ENCODE results near the gene TMED1.
"Not testable (repeated sequence)": the region's sequence is repeated elsewhere in the genome, so short reads cannot be mapped to it uniquely, and the experiment has no call there.

Gene TMED1

GRCh38 chr19:10862561-10863106, 26.6 kb upstream of the TMED1 start:
- DNase-seq (ENCODE audit: low read depth, low spot score) = no peak

- DNase-seq (ENCODE audit: low read depth, low spot score) = no peak
Measured at GRCh38 chr19:10861103-10861651, 25.2 kb upstream of the TMED1 start.

DNA sequence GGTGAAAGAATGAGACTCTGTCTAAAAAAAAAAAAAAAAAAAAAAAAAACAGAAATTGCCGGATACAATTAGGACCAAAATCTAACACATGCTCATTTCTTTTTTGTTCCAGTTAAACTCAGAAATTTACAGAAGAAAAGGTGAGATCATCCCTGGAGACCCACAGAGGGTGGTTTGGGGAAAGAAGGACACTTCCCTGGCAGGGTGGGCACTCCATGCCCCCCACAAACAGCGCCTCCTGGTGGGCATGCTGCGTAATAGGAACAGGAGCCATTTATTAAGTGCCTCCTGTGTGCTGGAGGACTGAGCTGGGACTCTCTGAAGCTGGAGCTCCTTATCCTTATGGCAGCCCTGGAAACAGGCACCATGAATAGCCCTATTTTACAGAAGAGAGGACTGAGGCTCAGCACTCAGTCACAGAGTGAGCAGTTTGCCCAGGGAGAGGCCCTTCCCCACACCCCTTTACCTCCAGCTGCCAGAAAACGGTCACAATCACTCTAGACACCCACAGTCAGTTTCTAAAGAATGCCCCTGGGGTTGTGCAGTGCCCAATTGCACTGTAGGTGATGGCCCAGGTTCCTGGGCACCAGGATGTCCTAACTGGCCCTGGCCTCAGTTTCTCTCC, 22.3 kb upstream of the TMED1 start:
- DNase-seq (ENCODE audit: low read depth, low spot score) = no peak

- not testable (repeated sequence) for DNase-seq (ENCODE audit: low read depth, low spot score)
Measured at GRCh38 chr19:10856899-10857298, 20.9 kb upstream of the TMED1 start.

- no peak for DNase-seq (ENCODE audit: low read depth, low spot score)
Measured at GRCh38 chr19:10855879-10856522, 20.0 kb upstream of the TMED1 start.

- no peak for DNase-seq (ENCODE audit: low read depth, low spot score)
Measured at GRCh38 chr19:10854350-10855089, 18.5 kb upstream of the TMED1 start.

DNA sequence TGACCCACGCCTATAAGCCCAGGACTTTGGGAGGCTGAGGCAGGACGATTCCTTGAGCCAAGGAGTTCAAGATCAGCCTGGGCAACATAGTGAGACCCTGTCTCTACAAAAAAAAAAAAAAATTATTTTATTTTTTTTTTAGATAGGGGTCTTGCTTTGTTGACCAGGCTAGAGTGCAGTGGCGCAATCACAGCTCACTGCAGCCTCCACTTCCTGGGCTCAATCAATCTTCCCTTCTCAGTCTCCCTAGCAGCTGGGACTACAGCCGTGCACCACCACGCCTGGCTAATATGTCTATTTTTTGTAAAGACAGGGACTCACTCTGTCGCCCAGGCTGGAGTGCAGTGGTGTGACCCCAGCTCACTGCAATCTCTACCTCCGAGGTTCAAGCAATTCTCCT, 16.9 kb upstream of the TMED1 start:
- DNase-seq (ENCODE audit: low read depth, low spot score) = no peak

DNA sequence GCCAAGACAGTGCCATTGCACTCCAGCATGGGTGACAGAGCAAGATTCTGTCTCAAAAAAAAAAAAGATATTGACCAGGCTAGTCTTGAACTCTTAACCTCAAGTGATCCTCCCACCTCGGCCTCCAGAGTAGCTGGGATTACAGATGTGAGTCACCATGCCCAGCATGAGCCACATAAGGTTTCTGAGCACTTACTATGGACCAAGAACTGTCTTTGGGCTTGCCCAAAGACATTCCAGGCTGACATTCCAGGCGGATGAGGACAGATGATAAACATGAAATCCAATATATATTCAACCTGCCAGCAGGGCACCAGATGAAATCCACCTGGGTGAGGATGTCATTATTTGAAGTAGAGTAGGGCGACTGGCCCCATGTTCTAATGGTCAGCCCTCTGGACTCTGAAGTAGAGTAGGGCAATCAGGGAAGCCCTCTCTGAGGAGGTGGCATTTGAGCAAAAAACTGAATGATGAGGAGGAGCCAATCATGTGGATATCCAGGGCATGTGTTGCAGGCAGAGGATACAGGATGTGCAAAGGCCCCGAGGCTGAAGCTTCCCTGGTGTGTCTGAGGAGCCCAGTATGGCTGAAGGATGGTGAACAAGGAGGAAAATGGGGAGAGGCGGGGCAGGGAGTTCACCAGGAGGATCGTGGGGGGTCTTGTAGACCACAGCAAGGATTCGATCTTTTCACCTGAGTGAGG, 16.2 kb upstream of the TMED1 start:
- DNase-seq (ENCODE audit: low read depth, low spot score) = peak; percentile 56

DNA sequence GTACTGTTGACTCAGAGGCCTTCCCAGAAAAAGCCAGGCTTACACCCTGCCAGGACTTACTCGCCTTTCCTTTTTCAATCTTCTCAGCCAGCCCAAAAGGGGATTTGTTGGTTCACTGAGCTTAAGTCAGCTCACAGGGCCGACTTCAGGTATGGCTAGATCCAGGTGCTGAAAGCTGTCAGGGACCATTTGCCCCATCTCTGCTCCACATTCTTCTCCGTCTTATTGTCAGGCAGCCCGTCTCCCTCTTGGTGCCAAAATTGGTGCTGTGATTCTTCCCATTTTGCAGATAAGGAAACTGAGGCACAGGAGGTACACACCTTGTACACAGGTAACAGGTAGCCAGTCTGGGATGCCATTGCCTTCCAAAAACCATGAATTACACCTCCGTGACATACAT, 14.6 kb upstream of the TMED1 start:
- no peak for DNase-seq (ENCODE audit: low read depth, low spot score)

DNA sequence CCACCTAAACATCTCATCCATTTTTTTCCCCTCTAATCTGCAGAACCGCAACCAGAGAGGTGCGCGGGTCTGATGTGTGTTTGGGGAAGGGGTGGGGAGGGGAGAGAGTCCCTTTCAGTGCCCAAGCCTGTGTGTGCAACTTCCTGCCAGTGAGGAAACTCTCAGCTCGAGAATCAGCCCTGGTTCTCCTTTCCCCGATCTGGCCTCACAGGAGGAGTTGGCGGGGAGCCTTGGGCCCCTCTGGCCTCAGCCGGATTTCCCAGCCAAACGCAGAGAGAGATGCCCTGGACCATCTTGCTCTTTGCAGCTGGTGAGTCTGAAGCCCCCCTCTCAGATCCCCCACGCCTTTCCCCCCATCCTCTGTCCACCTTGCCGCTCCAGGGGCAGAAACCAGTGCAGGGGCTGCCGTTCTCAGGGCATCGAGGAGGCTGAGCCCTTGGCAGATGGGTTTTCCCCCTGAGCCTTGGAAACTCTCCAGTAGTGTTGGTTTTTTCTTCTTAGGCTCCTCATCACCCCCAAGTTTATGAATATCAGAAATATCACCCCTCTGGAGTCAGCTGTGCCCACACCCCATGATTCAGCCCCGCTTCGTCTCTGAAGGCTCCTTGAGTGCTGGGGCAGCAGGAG, 12.3 kb upstream of the TMED1 start, which contains the start of gene C19orf38:
Gene C19orf38, plus strand, starts transcription at position 186 of the 627 bp plus-strand sequence. Its CDS starts 94 bp downstream, at position 280.
- no peak for DNase-seq (ENCODE audit: low read depth, low spot score)

GRCh38 chr19:10846500-10847202, 10.6 kb upstream of the TMED1 start:
- DNase-seq (ENCODE audit: low read depth, low spot score) = no peak

DNA sequence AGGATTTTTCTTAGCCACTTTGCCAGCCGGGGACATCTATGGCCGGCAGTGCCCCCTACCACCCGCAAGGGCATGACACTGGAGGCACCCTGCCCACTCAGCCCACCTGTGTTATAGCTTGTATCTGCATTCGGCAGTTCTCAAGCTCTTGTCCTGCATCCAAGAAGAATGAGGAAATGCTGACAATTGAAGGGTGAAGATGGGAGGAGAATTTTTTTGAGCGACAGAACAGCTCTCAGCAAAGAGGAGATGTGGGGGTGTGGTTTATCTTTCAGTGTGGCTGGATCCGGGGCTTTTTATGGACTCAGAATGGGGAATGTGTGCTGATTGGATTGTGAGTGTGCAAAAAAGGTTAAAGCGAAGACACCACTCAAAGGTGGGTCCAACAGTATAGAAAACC, 6.8 kb upstream of the TMED1 start:
- DNase-seq (ENCODE audit: low read depth, low spot score) = no peak

- DNase-seq (ENCODE audit: low read depth, low spot score) = no peak
Measured at GRCh38 chr19:10839114-10840050, 3.4 kb upstream of the TMED1 start.

DNA sequence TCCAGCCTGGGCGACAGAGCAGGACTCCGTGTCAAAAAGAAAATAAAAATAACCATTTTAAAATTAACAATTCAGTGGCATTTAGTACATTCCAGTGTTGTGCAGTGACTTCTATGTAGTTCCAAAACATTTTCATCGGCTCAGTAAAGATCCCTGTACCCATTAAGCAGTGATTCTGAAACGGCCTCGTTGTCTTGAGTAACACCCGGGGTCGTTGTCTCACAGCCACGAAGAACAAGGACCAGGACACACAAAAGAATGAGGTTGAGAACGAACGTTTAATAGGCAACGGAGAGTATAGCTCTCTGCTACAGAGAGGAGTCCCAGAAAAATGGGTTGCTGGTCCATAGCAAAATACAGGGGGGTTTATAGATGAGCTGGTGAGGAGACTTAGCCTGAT, 2.4 kb upstream of the TMED1 start:
- DNase-seq (ENCODE audit: low read depth, low spot score) = no peak

DNA sequence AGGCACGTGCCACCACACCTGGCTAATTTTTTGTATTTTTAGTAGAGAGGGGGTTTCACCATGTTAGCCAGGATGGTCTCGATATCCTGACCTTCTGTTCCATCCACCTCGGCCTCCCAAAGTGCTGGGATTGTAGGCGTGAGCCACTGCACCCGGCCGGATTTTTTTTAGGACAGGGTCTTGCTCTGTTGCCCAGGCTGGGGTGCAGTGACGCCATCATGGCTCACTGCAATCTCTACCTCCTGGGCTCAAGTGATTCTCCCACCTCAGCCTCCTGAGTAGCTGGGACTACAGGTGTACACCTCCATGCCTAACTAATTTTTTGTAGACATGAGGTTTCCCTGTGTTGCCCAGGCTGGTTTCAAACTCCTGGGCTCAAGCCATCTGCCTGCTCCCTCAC, 1.6 kb upstream of the TMED1 start:
- DNase-seq (ENCODE audit: low read depth, low spot score) = not testable (repeated sequence)

GRCh38 chr19:10836479-10837330, 693 bp upstream of the TMED1 start:
- no peak for DNase-seq (ENCODE audit: low read depth, low spot score)

- DNase-seq (ENCODE audit: low read depth, low spot score) = no peak
Measured at GRCh38 chr19:10835089-10835753, 791 bp downstream of the TMED1 start.

DNA sequence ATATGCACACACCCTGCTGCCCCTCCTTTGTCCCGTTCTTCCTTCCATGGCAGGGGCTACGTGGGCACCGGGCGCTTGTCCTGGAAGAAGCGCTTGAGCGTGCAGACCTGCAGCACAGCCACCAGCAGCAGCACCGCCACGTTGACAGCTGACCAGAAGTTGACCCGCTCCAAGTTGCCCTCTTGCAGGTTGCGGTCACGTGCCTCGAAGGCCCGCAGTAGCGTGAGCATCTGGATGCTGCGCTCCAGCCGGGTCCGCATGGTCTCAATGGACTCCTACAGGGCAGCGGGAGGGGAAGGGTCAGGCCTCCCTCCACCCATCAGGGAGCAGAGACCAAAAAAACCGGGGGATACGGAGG, 3.1 kb downstream of the TMED1 start:
- DNase-seq (ENCODE audit: low read depth, low spot score) = no peak

All from astrocyte of the hippocampus (primary cell).